HG02870 (cell line): ENCODE data around the gene MYCN.
"Not testable (repeated sequence)": the region's sequence is repeated elsewhere in the genome, so short reads cannot be mapped to it uniquely, and the experiment has no call there.

ENCODE experiments used
- ATAC-seq: cut with Tn5 transposase; IDR thresholded peaks from one replicate; pipeline ENCODE4 v1.9.1; 2021; ENCODE audit warnings: mild to moderate bottlenecking, moderate library complexity; ENCODE audit not compliant: unreplicated experiment

MYCN gene

DNA sequence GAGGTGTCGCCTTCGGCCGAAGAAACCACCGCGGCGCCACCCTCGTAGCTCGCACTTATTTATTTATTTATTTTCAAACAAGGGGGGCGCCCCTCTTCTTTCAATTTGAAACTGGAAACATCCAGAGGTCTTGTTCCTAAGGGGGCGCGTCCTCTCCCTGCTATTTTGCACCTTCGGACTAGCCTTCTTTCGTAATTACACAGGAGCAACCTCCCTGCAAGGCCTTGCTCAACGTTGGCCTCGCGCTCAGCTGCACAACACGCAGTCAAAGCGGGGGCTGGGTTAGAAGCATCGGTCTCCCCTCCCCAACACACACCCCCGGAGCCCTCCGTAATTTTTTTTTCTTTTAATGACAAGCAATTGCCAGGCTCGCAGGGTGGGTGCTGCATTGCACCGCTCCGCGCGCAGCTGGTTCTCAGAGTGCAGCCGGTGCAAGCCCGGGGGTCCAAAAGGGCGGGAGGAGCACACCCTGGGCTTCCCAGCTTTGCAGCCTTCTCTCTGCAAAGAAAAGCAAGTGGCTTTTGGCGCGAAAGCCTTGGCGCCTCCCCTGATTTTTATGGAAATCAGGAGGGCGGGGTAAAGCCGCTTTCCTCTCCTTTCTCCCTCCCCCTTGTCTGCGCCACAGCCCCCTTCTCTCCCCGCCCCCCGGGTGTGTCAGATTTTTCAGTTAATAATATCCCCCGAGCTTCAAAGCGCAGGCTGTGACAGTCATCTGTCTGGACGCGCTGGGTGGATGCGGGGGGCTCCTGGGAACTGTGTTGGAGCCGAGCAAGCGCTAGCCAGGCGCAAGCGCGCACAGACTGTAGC, at the start of gene MYCN:
Gene MYCN, plus strand, starts transcription at position 697 of the 807 bp plus-strand sequence. CDS start 1,515 bp downstream, outside the sequence.
- no peak for ATAC-seq

DNA sequence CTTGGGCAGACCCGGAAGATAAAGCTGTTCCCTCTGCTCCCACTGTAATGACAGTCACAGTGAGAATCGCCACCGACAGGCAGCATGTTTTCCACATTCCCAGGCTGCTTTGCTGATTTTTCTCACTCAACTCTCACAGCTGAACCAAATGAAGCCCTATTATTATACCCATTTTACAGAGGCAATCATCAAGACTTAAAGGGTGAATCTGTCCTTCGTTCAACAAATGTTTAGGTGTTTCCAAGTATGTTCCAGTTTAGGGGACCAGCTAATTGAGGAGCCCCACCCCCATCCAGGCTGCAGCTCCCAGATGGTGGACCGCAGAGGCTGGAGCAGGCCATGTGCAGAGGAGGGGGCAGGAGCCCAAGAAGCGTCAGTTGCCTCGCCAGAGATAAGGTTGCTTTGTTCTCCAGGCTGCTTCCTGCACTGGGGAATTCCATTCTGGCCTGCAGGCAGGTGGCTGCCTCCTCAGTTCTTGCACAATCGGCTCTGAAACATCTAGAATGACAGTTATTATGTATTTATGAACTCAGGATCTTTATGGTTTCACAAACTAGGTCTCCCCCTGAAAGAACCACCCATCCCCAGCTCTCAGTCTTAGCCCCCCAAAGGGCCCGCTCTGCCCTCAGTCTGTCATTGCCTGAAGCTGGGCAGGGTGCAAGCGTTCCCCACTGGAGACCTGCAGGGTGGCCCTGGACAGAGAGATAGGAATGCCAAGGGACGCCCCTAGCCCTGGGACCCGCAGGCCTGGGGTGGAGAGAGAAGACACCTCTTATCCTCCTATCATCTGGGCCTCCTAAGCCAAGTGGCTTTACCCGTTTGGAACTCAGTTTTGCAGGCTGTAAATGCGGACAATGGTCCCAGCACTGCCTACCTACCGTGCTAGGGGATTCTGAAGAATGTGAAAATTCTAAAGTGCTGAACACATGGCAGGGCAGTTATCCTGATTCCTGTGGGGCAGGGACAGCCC, 49.1 kb upstream of the MYCN start:
- ATAC-seq = no peak

DNA sequence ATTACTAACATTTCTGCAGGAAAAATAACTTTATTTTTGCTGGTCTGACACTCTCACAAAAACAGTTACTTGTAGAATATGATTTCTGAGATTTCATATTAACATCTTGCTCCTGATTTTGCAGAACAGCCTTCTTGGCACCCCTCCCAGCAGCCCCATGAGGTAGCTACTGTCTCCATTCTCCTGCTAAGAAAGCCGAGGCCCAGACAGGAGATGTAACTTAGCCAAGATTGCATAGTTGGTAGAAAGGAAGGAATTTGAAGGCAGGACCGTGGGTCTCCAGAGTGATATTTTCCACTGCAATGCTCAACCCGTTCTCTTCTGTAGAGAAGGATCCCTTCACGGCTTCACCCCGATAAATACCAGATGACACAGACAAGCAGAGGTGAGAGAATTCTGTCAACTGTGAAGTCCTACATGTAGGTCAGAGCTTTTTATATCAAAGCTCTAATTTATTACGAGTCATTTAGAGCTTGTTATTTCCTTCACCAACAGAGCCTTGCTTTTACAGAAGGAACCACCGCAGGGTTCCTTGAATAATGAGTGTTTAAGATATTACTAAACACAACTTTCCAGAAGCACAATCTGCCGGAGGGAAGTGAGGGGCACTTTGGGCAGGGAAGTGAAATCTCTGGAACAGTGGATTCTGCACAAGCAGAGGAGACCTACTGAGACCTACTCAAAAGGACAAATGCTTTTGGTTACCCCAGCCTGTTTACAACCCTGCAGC, 48.0 kb upstream of the MYCN start:
- no peak for ATAC-seq

GRCh38 chr2:15893085-15893484, 47.3 kb upstream of the MYCN start:
- no peak for ATAC-seq

- no peak for ATAC-seq
Observed at GRCh38 chr2:15893689-15894480, 46.5 kb upstream of the MYCN start.

DNA sequence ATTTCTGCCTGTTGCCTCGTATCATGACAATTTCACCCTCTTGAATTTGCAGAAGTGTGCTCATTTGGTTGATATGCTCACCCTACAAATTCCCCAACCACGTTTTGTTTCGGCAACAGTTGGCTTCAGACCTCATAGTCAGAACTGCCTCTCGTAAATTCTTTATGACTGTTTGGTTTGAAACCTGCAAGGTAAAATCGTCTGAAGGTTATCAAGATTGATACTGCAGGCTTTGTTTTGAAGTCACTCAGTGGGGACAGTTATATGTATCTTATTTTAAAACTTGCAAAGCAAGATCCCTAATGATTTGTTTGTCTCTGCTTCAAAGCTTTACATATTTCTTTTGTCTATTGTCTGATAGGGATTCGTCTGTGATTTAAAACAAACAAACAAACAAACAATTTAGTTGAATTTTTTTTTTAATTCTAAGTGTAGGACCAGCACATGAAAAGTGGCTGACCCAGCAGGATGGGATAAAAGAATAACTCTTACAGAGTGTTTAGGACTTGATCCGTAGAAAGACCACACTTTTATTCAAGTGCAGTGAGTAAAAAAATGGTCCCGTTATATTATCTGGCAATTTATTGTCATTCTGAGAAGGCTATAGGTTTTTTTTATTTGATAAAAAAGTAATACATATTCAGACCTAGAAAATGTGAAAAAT, 45.7 kb upstream of the MYCN start:
- no peak for ATAC-seq

DNA sequence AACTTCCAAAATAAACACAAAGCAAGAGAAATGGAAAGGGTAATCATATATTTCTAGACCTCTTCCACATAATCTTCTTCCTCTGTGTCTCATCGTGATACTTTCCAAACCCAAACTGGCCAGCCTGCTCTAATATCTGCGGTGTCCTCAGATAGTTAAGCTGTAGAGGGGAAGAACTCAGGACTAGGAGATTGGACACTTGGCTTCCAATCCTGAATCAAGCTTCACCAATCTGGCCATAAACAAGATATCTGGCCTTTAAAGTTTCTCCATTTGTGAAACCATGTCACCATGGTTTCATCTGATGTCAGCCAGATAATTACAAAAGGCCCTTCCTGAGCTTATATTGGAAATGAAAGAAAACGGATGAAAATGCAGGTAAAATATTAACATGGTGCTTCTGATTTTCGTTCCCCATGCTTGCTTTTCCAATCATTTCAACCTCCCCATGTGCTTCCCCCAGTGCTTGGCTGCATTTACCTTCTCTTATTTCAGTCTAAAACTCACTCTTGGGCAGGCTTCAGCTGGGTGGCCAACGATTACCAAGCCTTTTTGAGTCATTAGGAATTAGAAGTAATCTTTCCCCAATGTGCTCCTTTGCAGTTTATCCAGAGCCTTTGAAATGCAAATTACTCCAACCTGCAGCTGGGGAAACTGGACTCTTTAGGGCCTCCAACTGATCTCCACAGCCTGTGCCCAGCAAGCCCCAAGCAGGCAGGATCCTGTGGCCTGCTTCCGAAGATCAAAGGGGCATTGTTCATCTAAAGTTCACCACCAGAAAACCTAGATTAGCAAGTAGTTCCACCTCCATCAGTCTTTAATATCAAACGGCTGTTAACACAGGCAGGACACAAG, 44.5 kb upstream of the MYCN start:
- ATAC-seq = no peak

GRCh38 chr2:15896859-15897258, 43.5 kb upstream of the MYCN start:
- no peak for ATAC-seq

DNA sequence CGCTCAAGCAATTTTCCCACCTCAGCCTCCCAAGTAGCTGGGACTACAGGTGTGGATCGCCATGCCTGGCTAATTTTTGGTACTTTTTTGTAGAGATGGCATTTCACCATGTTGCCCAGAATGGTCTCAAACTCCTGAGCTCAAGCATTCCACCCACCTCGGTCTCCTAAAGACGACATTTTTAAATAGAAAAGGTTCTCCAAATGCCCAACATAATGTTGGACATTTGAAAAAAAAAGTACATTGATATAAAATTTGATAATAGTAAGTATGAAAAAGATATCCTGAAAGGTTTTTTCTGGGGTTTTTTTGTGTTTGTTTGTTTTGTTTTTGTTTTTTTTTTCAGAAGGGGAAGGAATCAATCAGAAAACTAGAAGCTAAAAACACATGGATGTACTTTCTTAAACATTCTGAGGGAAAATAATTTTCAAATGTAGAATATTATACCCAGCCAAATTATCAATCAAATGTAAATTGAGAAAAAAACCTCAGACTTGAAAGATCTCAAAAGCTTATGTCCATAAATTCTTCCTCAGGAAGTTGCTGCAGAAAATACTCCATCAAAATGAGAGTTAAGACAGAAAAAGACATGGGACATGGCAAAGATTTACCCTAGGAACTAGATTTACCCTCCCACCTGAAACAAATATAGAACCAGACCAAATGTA, 42.8 kb upstream of the MYCN start:
- no peak for ATAC-seq

DNA sequence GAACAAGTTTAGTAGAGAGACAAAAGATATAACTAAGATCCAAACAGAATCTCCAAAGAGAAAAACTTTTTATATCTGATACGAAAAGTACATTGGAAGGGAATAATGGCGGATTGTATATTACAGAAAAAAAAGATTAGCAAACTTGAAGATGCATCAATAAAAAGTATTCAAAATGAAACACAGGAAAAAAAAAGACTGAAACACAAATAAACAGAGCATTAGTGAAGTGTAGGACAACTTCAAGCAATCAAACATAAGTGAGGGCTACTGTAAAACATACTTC, 41.1 kb upstream of the MYCN start:
- no peak for ATAC-seq

GRCh38 chr2:15899751-15900493, 40.4 kb upstream of the MYCN start:
- no peak for ATAC-seq

DNA sequence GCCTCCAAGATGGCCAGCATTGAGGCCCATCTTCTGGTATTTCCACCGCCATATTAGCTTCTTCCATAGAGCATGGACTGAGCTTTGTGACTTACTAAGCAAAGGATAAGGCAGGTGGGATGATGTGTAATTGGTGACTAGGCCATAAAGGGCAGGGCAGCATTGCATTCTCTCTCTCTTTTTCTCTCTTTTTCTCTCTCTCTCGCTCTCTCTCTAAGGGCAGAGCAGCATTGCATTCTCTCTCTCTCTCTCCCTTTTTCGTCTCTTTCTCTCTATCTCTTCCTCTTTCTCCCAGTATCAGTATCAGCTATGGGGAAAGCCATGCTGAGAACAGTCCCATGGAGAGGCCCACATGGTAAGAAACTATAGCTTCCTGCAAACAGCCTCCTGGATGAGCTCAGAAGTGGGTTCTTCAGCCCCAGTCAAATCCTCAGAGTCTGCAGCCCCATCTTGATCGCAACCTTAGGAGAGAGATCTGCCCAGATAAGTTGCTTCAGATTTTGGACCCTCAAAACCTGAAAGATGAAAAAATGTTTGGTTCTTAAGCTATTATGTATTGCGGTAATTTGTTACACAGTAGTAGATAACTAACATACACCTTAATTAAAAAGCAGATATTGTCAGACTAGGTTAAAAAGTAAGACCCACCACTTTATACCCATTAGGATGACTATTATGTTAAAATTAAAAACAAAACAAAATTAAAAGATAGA, 39.1 kb upstream of the MYCN start:
- no peak for ATAC-seq

GRCh38 chr2:15901808-15902130, 38.6 kb upstream of the MYCN start:
- ATAC-seq = no peak

DNA sequence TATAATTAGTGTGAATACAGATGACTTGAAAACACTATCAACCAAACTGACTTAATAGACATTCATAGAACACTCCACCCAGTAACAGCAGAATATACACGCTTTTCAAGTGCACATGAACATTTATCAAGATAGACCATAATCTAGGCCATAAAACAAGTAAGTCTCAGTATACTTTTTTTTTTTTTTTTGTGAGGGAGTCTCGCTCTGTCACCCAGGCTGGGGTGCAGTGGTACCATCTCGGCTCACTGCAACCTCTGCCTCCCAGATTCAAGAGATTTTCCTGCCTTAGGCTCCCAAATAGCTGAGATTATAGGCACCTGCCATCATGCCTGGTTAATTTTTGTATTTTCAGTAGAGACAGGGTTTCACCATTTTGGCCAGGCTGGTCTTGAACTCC, 36.4 kb upstream of the MYCN start:
- not testable (repeated sequence) for ATAC-seq

GRCh38 chr2:15905267-15905645, 35.1 kb upstream of the MYCN start:
- no peak for ATAC-seq

- ATAC-seq = no peak
Observed at GRCh38 chr2:15905986-15906491, 34.3 kb upstream of the MYCN start.

DNA sequence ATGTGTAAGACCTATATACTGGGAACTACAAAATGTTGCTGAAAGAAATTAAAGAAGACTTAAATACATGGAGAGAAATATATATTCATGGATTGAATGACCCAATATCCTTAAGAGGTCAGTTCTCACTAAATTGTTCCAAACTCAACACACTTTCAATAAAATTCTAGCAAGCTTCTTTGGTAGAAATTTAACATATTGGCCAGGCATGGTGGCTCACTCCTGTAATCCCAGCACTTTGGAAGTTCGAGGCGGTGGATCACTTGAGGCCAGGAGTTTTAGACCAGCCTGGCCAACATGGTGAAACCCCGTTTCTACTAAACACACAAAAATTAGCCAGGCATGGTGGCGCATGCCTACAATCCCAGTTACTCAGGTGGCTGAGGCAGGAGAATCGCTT, 33.6 kb upstream of the MYCN start:
- no peak for ATAC-seq
